ENCODE data around the gene MRI1. TPM values are rescaled to one million over a fixed set of nuclear protein-coding genes. Genes with fewer than 3 reads are reported as not detected.

Gene MRI1
- total and polyA plus RNA-seq, 2 of the 4 experiments (the other 2 are of a cell fraction), result 26.7 to 37.6 TPM

DNA sequence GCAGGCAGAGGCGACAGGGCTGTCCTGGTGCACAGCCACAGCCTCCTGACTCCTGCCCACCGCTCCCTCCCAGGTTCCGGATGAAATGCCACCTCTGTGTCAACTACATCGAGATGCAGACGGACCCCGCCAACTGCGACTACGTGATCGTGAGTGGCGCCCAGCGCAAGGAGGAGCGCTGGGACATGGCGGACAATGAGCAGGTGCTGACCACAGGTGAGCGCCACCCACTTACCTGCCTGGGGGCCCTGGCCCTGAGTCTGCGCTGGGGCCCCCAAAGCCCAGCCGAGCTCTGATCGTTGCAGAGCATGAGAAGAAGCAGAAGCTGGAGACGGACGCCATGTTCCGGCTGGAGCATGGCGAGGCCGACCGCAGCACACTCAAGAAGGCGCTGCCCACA is 5.5 kb upstream of the MRI1 start:
- H4K8ac ChIP-seq (ENCODE audit: low read depth in 2 of 2, low read length in 2 of 2), result no peak overlapping the region
- no peak overlapping the region for H3K4me2 ChIP-seq (ENCODE audit: low read depth, low read length)
- H3K27ac ChIP-seq (ENCODE audit: insufficient read depth, low read length), result no peak overlapping the region
- peak overlapping the region; percentile 9 for H2AK9ac ChIP-seq (replicated peaks; ENCODE audit: low read depth, low read length, poor library complexity)
- H2BK120ac ChIP-seq (ENCODE audit: low read depth, low read length), result no peak overlapping the region
- no peaks in the 10 kb centered on the region; the same call in 1 of the 2 replicates for H4K20me1 ChIP-seq (ENCODE audit: insufficient read depth, low read length)
- H4K91ac ChIP-seq (ENCODE audit: insufficient read depth, low read depth, low read length), result no peak overlapping the region
- no peak overlapping the region for H3K23ac ChIP-seq (ENCODE audit: low read depth, low read length)
- H3K18ac ChIP-seq (ENCODE audit: low read depth, low read length), result no peak overlapping the region
- in situ Hi-C loops (cut with MboI; ENCODE audit: low sequenced_read_pairs) (loop anchor here (25.0 kb wide), 1 partner anchor 329 kb away; the partner anchor contains the start of genes C19orf67 and SAMD1), dilution Hi-C loops (cut with HindIII; ENCODE audit: low sequenced_read_pairs, unreplicated experiment) (no loop called here), intact Hi-C loops (cut with micrococcal nuclease) (no loop called here)
- 99% methylated on average over 18 of the region's 24 CpGs; no CpG with 5 or more reads in 1 of the 2 experiments for WGBS, 2 experiments (ENCODE audit: extremely low coverage in 2 of 2, insufficient read length in 1 of 2)
- ATAC-seq (ENCODE audit: low read depth), result no peak
- H3K9ac ChIP-seq (ENCODE audit: low read depth, low read length), result no peak overlapping the region
- peaks cover 0 to 22% of the 10 kb centered on the region in 2 experiments; a peak in 3 of 4 replicates for H3K79me1 ChIP-seq (ENCODE audit: low read depth in 1 of 2, low read length in 2 of 2)
- no peaks in the 10 kb centered on the region; the same call in 1 of the 2 replicates for H3K4me1 ChIP-seq (ENCODE audit: control insufficient read depth, insufficient read depth, low read length)
- no peaks in the 10 kb centered on the region for H3K27me3 ChIP-seq (ENCODE audit: control insufficient read depth, insufficient read depth, low read length)
- no peak overlapping the region for H2BK20ac ChIP-seq (ENCODE audit: low read depth, low read length)
- no peak overlapping the region for H3K4ac ChIP-seq (ENCODE audit: low read depth, low read length)
- ChIA-PET POLR2A (ENCODE audit: unreplicated experiment) (no interaction called here), CTCF (no interaction called here)
- no peak overlapping the region for H3K4me3 ChIP-seq (ENCODE audit: insufficient read depth, low read depth, low read length)
- H2AFZ ChIP-seq (replicated peaks; ENCODE audit: low read length, poor library complexity), result no peak overlapping the region
- TF ChIP-seq FOS (IDR thresholded peaks at IDR 0.05; ENCODE audit: low read depth, low read length) (no peak), RFX5 (IDR thresholded peaks at IDR 0.05; ENCODE audit: low read depth, low read length) (no peak), CEBPB (IDR thresholded peaks at IDR 0.05; ENCODE audit: low read depth, low read length) (no peak), POLR2A (IDR thresholded peaks at IDR 0.05; ENCODE audit: low read depth, low read length) (no peak), RCOR1 (IDR thresholded peaks at IDR 0.05; ENCODE audit: insufficient replicate concordance, low read length) (no peak), MAFK (IDR thresholded peaks at IDR 0.05; ENCODE audit: low read depth, low read length) (no peak), NFE2L2 (IDR thresholded peaks at IDR 0.05; ENCODE audit: low read depth, low read length) (no peak), BHLHE40 (IDR thresholded peaks at IDR 0.05; ENCODE audit: low read depth, low read length) (no peak), RAD21 (IDR thresholded peaks at IDR 0.05; ENCODE audit: low read length) (no peak), MXI1 (IDR thresholded peaks at IDR 0.05; ENCODE audit: borderline replicate concordance, low read depth, low read length) (no peak), SMC3 (IDR thresholded peaks at IDR 0.05; ENCODE audit: low read depth, low read length) (no peak), CHD1 (IDR thresholded peaks at IDR 0.05; ENCODE audit: low read depth, low read length) (no peak), MAZ (IDR thresholded peaks at IDR 0.05; ENCODE audit: borderline replicate concordance, low read depth, low read length) (no peak)
- TF ChIP-seq, protein P1, sequence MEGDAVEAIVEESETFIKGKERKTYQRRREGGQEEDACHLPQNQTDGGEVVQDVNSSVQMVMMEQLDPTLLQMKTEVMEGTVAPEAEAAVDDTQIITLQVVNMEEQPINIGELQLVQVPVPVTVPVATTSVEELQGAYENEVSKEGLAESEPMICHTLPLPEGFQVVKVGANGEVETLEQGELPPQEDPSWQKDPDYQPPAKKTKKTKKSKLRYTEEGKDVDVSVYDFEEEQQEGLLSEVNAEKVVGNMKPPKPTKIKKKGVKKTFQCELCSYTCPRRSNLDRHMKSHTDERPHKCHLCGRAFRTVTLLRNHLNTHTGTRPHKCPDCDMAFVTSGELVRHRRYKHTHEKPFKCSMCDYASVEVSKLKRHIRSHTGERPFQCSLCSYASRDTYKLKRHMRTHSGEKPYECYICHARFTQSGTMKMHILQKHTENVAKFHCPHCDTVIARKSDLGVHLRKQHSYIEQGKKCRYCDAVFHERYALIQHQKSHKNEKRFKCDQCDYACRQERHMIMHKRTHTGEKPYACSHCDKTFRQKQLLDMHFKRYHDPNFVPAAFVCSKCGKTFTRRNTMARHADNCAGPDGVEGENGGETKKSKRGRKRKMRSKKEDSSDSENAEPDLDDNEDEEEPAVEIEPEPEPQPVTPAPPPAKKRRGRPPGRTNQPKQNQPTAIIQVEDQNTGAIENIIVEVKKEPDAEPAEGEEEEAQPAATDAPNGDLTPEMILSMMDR (conservative IDR thresholded peaks at IDR 0.05; ENCODE audit: low read depth, low read length), result no peak
- TF ChIP-seq, protein P2, sequence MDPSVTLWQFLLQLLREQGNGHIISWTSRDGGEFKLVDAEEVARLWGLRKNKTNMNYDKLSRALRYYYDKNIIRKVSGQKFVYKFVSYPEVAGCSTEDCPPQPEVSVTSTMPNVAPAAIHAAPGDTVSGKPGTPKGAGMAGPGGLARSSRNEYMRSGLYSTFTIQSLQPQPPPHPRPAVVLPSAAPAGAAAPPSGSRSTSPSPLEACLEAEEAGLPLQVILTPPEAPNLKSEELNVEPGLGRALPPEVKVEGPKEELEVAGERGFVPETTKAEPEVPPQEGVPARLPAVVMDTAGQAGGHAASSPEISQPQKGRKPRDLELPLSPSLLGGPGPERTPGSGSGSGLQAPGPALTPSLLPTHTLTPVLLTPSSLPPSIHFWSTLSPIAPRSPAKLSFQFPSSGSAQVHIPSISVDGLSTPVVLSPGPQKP (IDR thresholded peaks at IDR 0.05; ENCODE audit: borderline replicate concordance, low read depth, low read length), result no peak
- TF ChIP-seq, protein P3, sequence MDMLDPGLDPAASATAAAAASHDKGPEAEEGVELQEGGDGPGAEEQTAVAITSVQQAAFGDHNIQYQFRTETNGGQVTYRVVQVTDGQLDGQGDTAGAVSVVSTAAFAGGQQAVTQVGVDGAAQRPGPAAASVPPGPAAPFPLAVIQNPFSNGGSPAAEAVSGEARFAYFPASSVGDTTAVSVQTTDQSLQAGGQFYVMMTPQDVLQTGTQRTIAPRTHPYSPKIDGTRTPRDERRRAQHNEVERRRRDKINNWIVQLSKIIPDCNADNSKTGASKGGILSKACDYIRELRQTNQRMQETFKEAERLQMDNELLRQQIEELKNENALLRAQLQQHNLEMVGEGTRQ (IDR thresholded peaks at IDR 0.05; ENCODE audit: low read depth, low read length), result no peak
- no peak overlapping the region for H2AK5ac ChIP-seq (ENCODE audit: low read depth, low read length)
- peaks cover 78% of the 10 kb centered on the region for H3K36me3 ChIP-seq (ENCODE audit: control insufficient read depth, insufficient read depth, low read length)
- H4K5ac ChIP-seq (ENCODE audit: low read depth, low read length), result no peak overlapping the region
- H3K9me3 ChIP-seq (ENCODE audit: control insufficient read depth, insufficient read depth, low read length), result no peaks in the 10 kb centered on the region
- H3K56ac ChIP-seq (ENCODE audit: extremely low read depth, insufficient read depth, low read length), result no peak overlapping the region
- no peaks in the 10 kb centered on the region for H3K9me1 ChIP-seq (ENCODE audit: insufficient read depth, low read length)
- DNase-seq, result no peak
- no peak overlapping the region for H3K14ac ChIP-seq (replicated peaks; ENCODE audit: low read depth, low read length)
- H2BK5ac ChIP-seq (ENCODE audit: low read depth, low read length, poor library complexity, severe bottlenecking), result no peak overlapping the region
- no peak overlapping the region for H2BK15ac ChIP-seq (ENCODE audit: low read depth, low read length)
- no TSS peak for BruUV-seq (replicated peaks)

Measured in IMR-90 (cell line).